GM12878 (cell line): ENCODE data around the gene C14orf119. TPM values are rescaled to one million over a fixed set of nuclear protein-coding genes. Genes with fewer than 3 reads are reported as not detected.

Experiments used
- ATAC-seq: fragments of 200-7000 bp; cut with Tn5 transposase; 3 replicates; pipeline ENCODE4 v1.9.1; 2020; ENCODE audit warnings: mild to moderate bottlenecking, moderate library complexity
- BruUV-seq: library from RNA; stranded (reverse); fragments of 400-500 nt; replicated peaks from 2 replicates; lab custom pipeline; 2021; lab: Mats Ljungman, UMichigan
- CTCF ChIA-PET: fragments of 300-600 bp; sonication (Branson Sonifier 250); formaldehyde crosslinking; extraction: SDS; loops from one replicate; lab custom pipeline; 2021; ENCODE audit warnings: inconsistent platforms; lab: Yijun Ruan, JAX
- POLR2A ChIA-PET: fragments of 350-600 bp; formaldehyde crosslinking; extraction: SDS; loops from one replicate; lab custom pipeline; 2021; ENCODE audit warnings: inconsistent platforms; lab: Charles Lee
- RAD21 ChIA-PET: fragments of 300-600 bp; sonication (Branson Sonifier 250); formaldehyde crosslinking; loops from one replicate; lab custom pipeline; 2023; ENCODE audit warnings: antibody characterized with exemption; ENCODE audit not compliant: unreplicated experiment; lab: Charles Lee
- SMC1A ChIA-PET: fragments of 300-600 bp; sonication (Branson Sonifier 250); formaldehyde crosslinking; loops from one replicate; lab custom pipeline; 2023; ENCODE audit not compliant: unreplicated experiment, uncharacterized antibody; lab: Charles Lee
- DNase-seq: peaks from one replicate; pipeline ENCODE4 v3.0.0-alpha.2; 2011; ENCODE audit warnings: low read depth, low spot score
- FAIRE-seq: peaks from 3 replicates; lab custom pipeline; 2011; peaks lifted over from hg19 to GRCh38; lab: Jason Lieb, UNC
- H2AFZ ChIP-seq: 2 replicates; pipeline ENCODE4 v1.6.0; 2011; ENCODE audit warnings: low read depth, low read length, control low read depth; ENCODE audit not compliant: control insufficient read depth
- H3K27ac ChIP-seq: 2 replicates; pipeline ENCODE4 v1.5.1; 2011; ENCODE audit warnings: control low read depth; ENCODE audit not compliant: control insufficient read depth, insufficient read depth
- H3K27me3 ChIP-seq, 2 experiments: replicated peaks in 1 of 2; 2 replicates each; pipeline versions ENCODE4 v1.6.0 to v1.6.1; 2011; ENCODE audit warnings: low read length in 1 of 2; ENCODE audit not compliant: control insufficient read depth in 2 of 2, insufficient read depth in 2 of 2
- H3K36me3 ChIP-seq, 2 experiments: 2 replicates each; pipeline ENCODE4 v1.5.1; 2011; ENCODE audit warnings: low read length in 1 of 2; ENCODE audit not compliant: control insufficient read depth in 2 of 2, insufficient read depth in 2 of 2
- H3K4me1 ChIP-seq: 2 replicates; pipeline ENCODE4 v1.6.1; 2011; ENCODE audit warnings: mild to moderate bottlenecking, low read length, moderate library complexity, mixed read lengths; ENCODE audit not compliant: control insufficient read depth, insufficient read depth
- H3K4me2 ChIP-seq: 2 replicates; pipeline ENCODE4 v1.6.0; 2011; ENCODE audit warnings: control low read depth; ENCODE audit not compliant: control insufficient read depth, insufficient read depth
- H3K4me3 ChIP-seq: fragments of 200-600 bp; sonication (generic); 2 replicates; pipeline ENCODE4 v1.5.1; 2016
- H3K79me2 ChIP-seq: 2 replicates; pipeline ENCODE4 v1.6.0; 2011; ENCODE audit warnings: low read length; ENCODE audit not compliant: control insufficient read depth, insufficient read depth
- H3K9ac ChIP-seq: 2 replicates; pipeline ENCODE4 v1.8.0; 2011; ENCODE audit warnings: low read length, control low read depth, mixed read lengths; ENCODE audit not compliant: control insufficient read depth, insufficient read depth
- H3K9me3 ChIP-seq: replicated peaks from 3 replicates; pipeline ENCODE4 v1.5.1; 2011; ENCODE audit warnings: mild to moderate bottlenecking, low read length; ENCODE audit not compliant: control insufficient read depth, insufficient read depth
- H4K20me1 ChIP-seq: 2 replicates; pipeline ENCODE4 v1.6.0; 2011; ENCODE audit not compliant: control insufficient read depth, insufficient read depth
- BHLHE40 ChIP-seq, 2 experiments: fragments of 450-650 bp in 1 of 2; IDR thresholded peaks; 2 replicates each; pipeline ENCODE4 v1.6.1; 2011 to 2017; ENCODE audit warnings: low read depth in 2 of 2, borderline replicate concordance in 1 of 2, improper control_type of control experiment in 1 of 2, low read length in 1 of 2, mild to moderate bottlenecking in 1 of 2
- EGR1 ChIP-seq, 2 experiments: IDR thresholded peaks; 1 replicate in 1 of 2; 2 replicates in 1 of 2; pipeline ENCODE4 v1.6.1; 2011 to 2012; ENCODE audit warnings: low read depth in 2 of 2, low read length in 2 of 2, borderline replicate concordance in 1 of 2, mild to moderate bottlenecking in 1 of 2, moderate library complexity in 1 of 2
- EZH2 ChIP-seq: IDR thresholded peaks from 2 replicates; pipeline ENCODE4 v1.6.1; 2012; ENCODE audit warnings: low read depth, mild to moderate bottlenecking, control low read depth, inconsistent platforms, low read length, borderline replicate concordance; ENCODE audit not compliant: control insufficient read depth
- GABPA ChIP-seq: IDR thresholded peaks from 2 replicates; pipeline ENCODE4 v1.6.1; 2014; ENCODE audit warnings: antibody characterized with exemption, low read depth, mild to moderate bottlenecking, inconsistent platforms
- HDAC6 ChIP-seq: fragments of 200-600 bp; sonication (generic); IDR thresholded peaks from one replicate; pipeline ENCODE4 v1.8.0; 2017; ENCODE audit warnings: antibody characterized with exemption; ENCODE audit not compliant: unreplicated experiment
- JUND ChIP-seq: IDR thresholded peaks from 2 replicates; pipeline ENCODE4 v1.6.1; 2012; ENCODE audit warnings: low read depth, mild to moderate bottlenecking, low read length, improper control_type of control experiment, moderate library complexity
- MEF2A ChIP-seq: IDR thresholded peaks from 2 replicates; pipeline ENCODE4 v1.6.1; 2011; ENCODE audit warnings: low read depth, mild to moderate bottlenecking, low read length, moderate library complexity; ENCODE audit not compliant: insufficient read depth
- MTA3 ChIP-seq: IDR thresholded peaks from 2 replicates; pipeline ENCODE4 v1.6.1; 2012; ENCODE audit warnings: low read length, inconsistent platforms, borderline replicate concordance
- MXI1 ChIP-seq: fragments of 150-350 bp; IDR thresholded peaks from 2 replicates; pipeline ENCODE4 v1.6.1; 2011; ENCODE audit warnings: low read depth, mild to moderate bottlenecking, inconsistent platforms, low read length, improper control_type of control experiment
- MYC ChIP-seq: IDR thresholded peaks from 2 replicates; pipeline ENCODE4 v1.6.1; 2011; ENCODE audit warnings: mild to moderate bottlenecking, low read length, moderate library complexity, inconsistent platforms; ENCODE audit not compliant: insufficient read depth, insufficient replicate concordance, insufficient read length, severe bottlenecking
- RAD51 ChIP-seq: fragments of 450-650 bp; IDR thresholded peaks from 2 replicates; pipeline ENCODE4 v1.6.1; 2016; ENCODE audit warnings: moderate library complexity, mild to moderate bottlenecking, inconsistent platforms
- RBBP5 ChIP-seq: fragments of 200-600 bp; sonication (generic); conservative IDR thresholded peaks from 2 replicates; pipeline ENCODE4 v1.6.1; 2016
- RFX5 ChIP-seq: IDR thresholded peaks from 2 replicates; pipeline ENCODE4 v1.6.1; 2011; ENCODE audit warnings: low read depth, low read length, improper control_type of control experiment
- TCF3 ChIP-seq: IDR thresholded peaks from 2 replicates; pipeline ENCODE4 v1.6.1; 2012; ENCODE audit warnings: low read depth, mild to moderate bottlenecking, low read length, borderline replicate concordance; ENCODE audit not compliant: insufficient read depth
- ZBED1 ChIP-seq: IDR thresholded peaks from 2 replicates; pipeline ENCODE4 v1.6.1; 2016; ENCODE audit warnings: borderline replicate concordance
- WGBS: methylation state at CpG from one replicate; pipeline ENCODE4 v1.1.6; 2016; ENCODE audit warnings: low lambda C conversion rate; ENCODE audit not compliant: insufficient replicate concordance, insufficient coverage; ENCODE audit errors: missing lambda C conversion rate; 5-methylcytosine and 5-hydroxymethylcytosine counted together
- in situ Hi-C: fragments of 300-500 bp; cut with MboI; formaldehyde crosslinking; loops from 9 replicates; pipeline ENCODE4 v1.14.3; 2018; ENCODE audit warnings: mixed read lengths
- intact Hi-C: fragments of 100-400 bp; cut with micrococcal nuclease; formaldehyde crosslinking; loops from one replicate; pipeline ENCODE4 v1.14.2; 2022; ENCODE audit not compliant: unreplicated experiment
- polyA plus RNA-seq, 11 experiments: library from polyadenylated mRNA; depleted of rRNA in 4 of 11; unstranded in 6 of 11; stranded (reverse) in 5 of 11; fragments of >200 nt; fragmentation: Nextera tagmentation in 4 of 11; fragmentation: Illumina TruSeq in 1 of 11; extraction: Ambion mirVana in 4 of 11; extraction: Trizol in 1 of 11; gene quantifications; 1 replicate in 1 of 11; 2 replicates in 10 of 11; pipeline versions ENCODE4 v1.2.1 to v1.2.3, GENCODE V29; 2011 to 2016; ENCODE audit warnings: inconsistent platforms in 2 of 11, missing spikeins in 2 of 11, low read depth in 1 of 11
- total RNA-seq, 4 experiments: library from RNA; depleted of rRNA in 3 of 4; stranded (reverse); fragments of >200 nt in 3 of 4; fragmentation: Illumina TruSeq in 1 of 4; extraction: Trizol in 1 of 4; gene quantifications; 2 replicates each; pipeline versions ENCODE4 v1.2.1 to v1.2.3, GENCODE V29; 2013 to 2021
- TF ChIP-seq, protein P1 (sequence below): fragments of 450-650 bp; IDR thresholded peaks from 2 replicates; pipeline ENCODE4 v1.6.1; 2017; ENCODE audit warnings: low read depth, mild to moderate bottlenecking, moderate library complexity
- TF ChIP-seq, protein P2 (sequence below): fragments of 450-650 bp; IDR thresholded peaks from 2 replicates; pipeline ENCODE4 v1.6.1; 2017; ENCODE audit warnings: mild to moderate bottlenecking

Gene C14orf119
- total and polyA plus RNA-seq, 10 of the 15 experiments (the other 5 are each of a cell fraction or from before 2014, with no cell fraction given) = 32.3 to 228 (median 57.6) TPM

GRCh38 chr14:23104070-23104590 lies 8.8 kb downstream of the C14orf119 start (continued):
- TF ChIP-seq BHLHE40 (IDR thresholded peaks at IDR 0.05; ENCODE audit: borderline replicate concordance in 1 of 2, low read depth in 2 of 2, low read length in 1 of 2) (no peak), EGR1 (IDR thresholded peaks at IDR 0.05; ENCODE audit: borderline replicate concordance in 1 of 2, low read depth in 2 of 2, low read length in 2 of 2) (no peak), EZH2 (no peak)

- no peak for FAIRE-seq
- ChIA-PET POLR2A (no interaction called here), CTCF (no interaction called here), SMC1A (interaction anchor here (0.7 kb wide), 1 partner anchor 10 kb away, joined by 4 read pairs; the partner anchor contains the start of genes ACIN1 and C14orf119), RAD21 (no interaction called here)
- no peak within 1 kb of the TSS for H3K4me3 ChIP-seq
- H3K79me2 ChIP-seq = no peaks in the 10 kb centered on the region
- no peak for ATAC-seq
- WGBS = 34% methylated on average over 11 of the region's 11 CpGs
- no peak within 1 kb of the TSS for H2AFZ ChIP-seq
- H4K20me1 ChIP-seq = no peaks in the 10 kb centered on the region; the same call in 1 of the 2 replicates
- H3K27ac ChIP-seq = no peak within 1 kb of the TSS
- in situ Hi-C loops (no loop called here), intact Hi-C loops (no loop called here)
- DNase-seq = no peak
- no peak within 1 kb of the TSS for H3K4me2 ChIP-seq
- no peak within 1 kb of the TSS for H3K9ac ChIP-seq
- H3K36me3 ChIP-seq = no peaks in the 10 kb centered on the region
- no peaks in the 10 kb centered on the region for H3K9me3 ChIP-seq
- H3K27me3 ChIP-seq = no peaks in the 10 kb centered on the region
- no TSS peak for BruUV-seq
- no peaks in the 10 kb centered on the region for H3K4me1 ChIP-seq
- no peak for TF ChIP-seq RFX5
- TF ChIP-seq HDAC6 = no peak
- TF ChIP-seq MYC = no peak
- no peak for TF ChIP-seq MEF2A
- no peak for TF ChIP-seq JUND
- TF ChIP-seq, protein P1, sequence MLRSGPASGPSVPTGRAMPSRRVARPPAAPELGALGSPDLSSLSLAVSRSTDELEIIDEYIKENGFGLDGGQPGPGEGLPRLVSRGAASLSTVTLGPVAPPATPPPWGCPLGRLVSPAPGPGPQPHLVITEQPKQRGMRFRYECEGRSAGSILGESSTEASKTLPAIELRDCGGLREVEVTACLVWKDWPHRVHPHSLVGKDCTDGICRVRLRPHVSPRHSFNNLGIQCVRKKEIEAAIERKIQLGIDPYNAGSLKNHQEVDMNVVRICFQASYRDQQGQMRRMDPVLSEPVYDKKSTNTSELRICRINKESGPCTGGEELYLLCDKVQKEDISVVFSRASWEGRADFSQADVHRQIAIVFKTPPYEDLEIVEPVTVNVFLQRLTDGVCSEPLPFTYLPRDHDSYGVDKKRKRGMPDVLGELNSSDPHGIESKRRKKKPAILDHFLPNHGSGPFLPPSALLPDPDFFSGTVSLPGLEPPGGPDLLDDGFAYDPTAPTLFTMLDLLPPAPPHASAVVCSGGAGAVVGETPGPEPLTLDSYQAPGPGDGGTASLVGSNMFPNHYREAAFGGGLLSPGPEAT = no peak
- TF ChIP-seq GABPA = no peak
- TF ChIP-seq TCF3 = no peak
- no peak for TF ChIP-seq MXI1
- no peak for TF ChIP-seq MTA3
- no peak for TF ChIP-seq RBBP5
- no peak for TF ChIP-seq ZBED1
- TF ChIP-seq, protein P2, sequence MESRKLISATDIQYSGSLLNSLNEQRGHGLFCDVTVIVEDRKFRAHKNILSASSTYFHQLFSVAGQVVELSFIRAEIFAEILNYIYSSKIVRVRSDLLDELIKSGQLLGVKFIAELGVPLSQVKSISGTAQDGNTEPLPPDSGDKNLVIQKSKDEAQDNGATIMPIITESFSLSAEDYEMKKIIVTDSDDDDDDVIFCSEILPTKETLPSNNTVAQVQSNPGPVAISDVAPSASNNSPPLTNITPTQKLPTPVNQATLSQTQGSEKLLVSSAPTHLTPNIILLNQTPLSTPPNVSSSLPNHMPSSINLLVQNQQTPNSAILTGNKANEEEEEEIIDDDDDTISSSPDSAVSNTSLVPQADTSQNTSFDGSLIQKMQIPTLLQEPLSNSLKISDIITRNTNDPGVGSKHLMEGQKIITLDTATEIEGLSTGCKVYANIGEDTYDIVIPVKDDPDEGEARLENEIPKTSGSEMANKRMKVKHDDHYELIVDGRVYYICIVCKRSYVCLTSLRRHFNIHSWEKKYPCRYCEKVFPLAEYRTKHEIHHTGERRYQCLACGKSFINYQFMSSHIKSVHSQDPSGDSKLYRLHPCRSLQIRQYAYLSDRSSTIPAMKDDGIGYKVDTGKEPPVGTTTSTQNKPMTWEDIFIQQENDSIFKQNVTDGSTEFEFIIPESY = no peak
- no peak for TF ChIP-seq RAD51
Measured at GRCh38 chr14:23104591-23105347, 9.5 kb downstream of the C14orf119 start, which contains the start of gene CIROP. Gene CIROP (minus strand): TSS chr14:23104989. CDS start chr14:23104920, 69 bp downstream.
